C1 segment of cervical spinal cord (tissue), 14 donors: Measurements from ENCODE around the gene ADD2.

Source experiments
- DNase-seq, 14 donors: peaks; one replicate each; lab custom pipeline; 2025; lab: John Stamatoyannopoulos, UW

The ADD2 gene

DNA sequence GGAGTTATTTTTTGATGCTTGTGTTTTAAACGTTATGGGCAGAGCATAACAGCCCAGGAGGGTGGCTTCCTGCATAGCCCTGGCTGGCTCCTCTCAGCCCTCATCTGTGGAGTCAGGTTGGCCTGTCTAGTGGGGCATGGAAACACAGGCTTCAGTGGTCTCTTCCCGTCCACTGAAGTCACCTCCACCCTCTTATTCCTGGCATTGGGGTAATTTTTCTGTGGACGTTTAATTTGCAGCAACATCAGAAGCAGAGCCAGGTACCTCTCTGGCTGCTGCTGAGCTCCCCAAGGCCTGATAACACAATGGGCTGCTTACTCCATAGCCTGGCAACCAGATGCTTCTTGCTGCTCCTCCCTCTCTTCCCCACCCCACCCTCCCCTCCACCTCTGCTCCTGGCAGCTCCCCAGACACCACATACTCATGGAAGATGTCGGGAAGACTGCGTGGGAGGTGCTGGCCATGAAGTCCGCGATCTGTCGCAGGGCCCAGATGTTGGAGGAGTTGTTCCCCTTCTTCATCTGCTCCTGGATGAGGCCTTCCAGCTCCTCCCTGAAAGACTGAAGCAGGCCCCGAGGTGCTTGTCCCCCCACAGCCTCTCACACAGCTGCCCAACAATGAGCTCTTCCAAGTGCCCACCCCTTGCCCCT, 64.0 kb downstream of the ADD2 start:
- no peak for DNase-seq

- DNase-seq: no peak
These were observed 65.1 kb downstream of the ADD2 start for GRCh38 chr2:70702711-70703395.

- no peak for DNase-seq
These were observed 69.2 kb downstream of the ADD2 start for GRCh38 chr2:70698847-70699246.

DNA sequence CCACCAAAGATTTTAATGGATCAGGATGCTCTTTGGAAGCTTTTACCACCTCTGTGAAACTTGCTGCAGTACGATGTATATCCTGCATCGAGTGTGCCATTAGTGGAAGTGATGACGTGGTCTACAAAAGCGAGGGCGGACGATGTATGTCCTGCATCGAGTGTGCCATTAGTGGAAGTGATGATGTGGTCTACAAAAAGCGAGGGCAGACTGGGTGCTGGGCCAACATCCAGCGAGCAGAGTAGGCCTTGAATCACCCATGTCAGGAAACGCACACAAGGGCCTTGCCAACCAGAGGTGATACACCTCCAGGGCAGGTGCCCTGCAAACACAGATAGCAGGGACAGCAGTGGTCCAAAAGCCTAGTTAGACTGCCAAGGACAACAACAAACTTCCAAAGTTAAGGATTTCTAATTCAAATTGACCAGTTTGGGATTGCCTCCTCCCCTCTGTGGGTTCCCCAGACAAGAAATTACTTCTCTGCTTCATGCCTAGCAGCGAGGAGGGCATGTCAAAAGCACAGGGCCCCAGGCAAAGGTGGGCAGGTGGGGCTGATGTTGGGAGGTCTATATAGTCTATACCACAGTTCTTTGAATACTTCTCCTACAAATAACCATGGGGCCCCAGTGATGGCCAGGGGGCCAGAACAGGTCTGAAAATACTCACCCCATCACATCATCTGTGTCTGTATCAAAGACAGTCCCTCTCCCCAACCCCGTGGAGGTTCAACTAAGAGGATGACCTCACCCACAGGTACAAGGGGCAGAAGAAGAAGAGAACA, 70.2 kb downstream of the ADD2 start:
- no peak for DNase-seq

DNA sequence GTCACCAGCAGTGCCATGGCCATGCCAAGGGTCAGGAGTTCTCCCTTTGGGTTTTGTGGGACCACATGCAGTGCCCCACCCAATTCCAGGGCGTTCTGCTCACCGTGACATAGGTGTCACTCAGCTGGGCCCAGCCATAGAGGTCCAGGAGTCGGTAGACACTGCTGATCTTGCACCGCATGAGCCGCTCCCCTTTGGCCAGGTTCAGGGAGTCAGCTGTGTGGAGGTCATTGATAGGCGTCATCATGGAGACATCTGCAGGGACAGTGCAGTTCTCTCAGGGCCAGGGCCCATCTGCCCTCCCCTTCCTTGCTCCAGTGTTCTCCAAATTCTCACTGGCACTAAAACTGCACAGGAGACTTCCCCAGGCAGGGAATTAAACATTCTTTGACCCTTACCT, 71.9 kb downstream of the ADD2 start:
- no peak for DNase-seq

DNA sequence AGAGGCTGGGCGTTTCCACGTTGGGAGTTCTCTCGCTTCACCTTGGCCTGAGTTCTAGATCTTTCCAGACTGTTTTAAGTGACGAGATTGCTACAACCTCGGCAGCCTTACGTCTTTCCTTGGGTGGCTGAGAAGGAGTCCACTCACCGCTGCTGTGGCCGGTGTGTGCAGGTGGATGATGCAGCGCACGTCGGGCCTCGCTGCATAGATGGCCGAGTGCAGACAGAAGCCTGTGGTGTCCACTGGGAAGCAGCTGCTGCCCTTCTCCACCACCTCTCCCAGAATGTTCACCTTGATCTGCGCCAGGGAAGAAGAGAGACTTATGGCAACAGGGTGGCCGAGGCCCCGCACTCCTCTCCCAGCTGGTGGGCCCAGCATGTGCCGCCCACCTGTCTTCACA, 75.7 kb downstream of the ADD2 start:
- no peak for DNase-seq

DNA sequence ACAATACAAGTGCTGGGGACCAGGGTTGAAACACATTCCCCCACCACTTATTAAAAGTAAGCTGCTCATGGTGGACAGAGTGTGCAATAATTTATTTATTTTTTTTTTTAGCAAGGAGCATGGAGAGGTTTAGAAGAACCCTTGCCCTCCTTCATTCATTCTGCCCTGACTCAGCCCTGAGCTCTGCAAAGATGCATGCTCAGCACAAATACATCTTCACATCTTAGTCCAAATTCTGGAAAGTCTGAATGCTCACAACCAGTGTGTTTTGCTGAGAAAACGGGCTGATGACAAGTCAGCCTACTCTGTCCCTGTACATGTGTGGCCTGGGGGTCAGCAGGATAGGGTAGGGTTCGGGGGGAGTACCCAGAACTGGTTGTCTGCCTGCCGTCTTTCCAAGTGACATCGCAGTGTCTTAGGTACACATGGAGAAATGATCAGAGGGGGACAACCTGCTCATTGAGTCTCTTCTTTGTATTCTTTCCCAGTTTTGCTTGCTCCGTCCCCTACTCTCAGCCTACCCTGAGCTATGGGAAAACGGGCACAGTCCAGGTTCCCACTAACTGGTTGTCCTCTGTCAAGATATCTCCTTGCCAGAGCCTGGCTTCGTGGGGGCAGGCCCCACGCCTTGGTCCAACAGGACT, 76.4 kb downstream of the ADD2 start:
- no peak for DNase-seq

- DNase-seq: no peak
These were observed 77.2 kb downstream of the ADD2 start for GRCh38 chr2:70690846-70691245.

DNA sequence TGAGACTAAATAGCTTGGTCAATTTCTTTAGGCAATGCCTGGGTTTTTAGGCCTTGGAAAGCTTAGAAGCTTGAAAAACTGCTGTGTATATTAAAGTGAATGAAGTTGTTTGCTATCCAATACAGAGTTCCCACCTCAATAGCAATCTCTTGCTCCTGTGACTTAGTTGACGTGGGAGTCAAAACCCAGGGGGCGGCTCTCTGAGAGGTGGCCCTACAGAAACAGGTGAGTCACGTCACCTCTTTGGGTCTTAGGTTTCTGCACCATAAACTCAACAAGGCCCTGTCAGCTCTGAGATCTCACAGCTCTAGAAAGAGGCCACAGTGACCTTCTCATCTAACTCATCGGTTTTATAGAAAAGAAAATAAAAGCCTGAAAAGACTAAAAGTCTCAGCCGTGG, 79.6 kb downstream of the ADD2 start:
- no peak for DNase-seq

DNA sequence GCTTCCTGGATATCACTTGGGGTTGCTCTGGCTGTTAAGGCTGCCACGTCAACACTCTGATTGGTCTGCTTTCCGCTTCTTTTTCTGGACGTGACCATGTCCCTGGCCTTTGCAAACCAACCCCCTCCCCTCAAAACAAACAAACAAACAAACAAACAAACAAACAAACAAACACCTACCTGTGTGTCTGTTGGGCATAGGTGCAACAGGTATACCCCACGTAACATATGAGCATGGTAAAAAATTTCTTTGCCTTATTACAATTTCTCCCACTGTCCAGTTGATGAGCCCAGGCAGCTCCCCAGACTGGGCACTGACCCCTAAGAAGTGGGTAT, 80.6 kb downstream of the ADD2 start:
- DNase-seq: no peak

GRCh38 chr2:70686577-70687460, 81.2 kb downstream of the ADD2 start:
- peak in 2 of 14 donors; percentile 17 to 85 for DNase-seq

DNA sequence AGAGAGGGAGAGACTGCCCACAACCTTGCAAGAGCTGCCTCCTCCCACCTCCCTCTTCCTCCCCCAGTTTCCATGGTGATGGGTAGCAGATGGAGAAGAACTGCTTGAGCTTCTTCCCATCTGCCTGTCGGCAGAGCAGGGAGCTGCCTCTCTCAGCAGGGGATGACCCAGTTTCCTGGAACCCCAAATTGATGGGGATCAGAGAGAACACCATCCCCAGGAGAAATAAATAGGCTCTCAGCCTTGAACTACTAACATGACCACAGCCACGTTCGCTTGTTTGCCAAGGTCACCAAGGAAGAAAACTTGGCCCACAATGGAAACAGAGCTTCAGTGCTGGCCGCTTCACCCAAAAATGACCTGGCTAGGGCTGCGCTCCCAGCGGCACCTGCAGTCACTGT, 82.2 kb downstream of the ADD2 start:
- DNase-seq: peak in 8 of 14 donors; percentile 4 to 99 (median 21)

- peak in 1 of 14 donors; percentile 61 for DNase-seq
These were observed 83.0 kb downstream of the ADD2 start for GRCh38 chr2:70684846-70685622.

GRCh38 chr2:70683455-70683854, 84.5 kb downstream of the ADD2 start:
- DNase-seq: no peak

- no peak for DNase-seq
These were observed 87.3 kb downstream of the ADD2 start for GRCh38 chr2:70680735-70681134.

DNA sequence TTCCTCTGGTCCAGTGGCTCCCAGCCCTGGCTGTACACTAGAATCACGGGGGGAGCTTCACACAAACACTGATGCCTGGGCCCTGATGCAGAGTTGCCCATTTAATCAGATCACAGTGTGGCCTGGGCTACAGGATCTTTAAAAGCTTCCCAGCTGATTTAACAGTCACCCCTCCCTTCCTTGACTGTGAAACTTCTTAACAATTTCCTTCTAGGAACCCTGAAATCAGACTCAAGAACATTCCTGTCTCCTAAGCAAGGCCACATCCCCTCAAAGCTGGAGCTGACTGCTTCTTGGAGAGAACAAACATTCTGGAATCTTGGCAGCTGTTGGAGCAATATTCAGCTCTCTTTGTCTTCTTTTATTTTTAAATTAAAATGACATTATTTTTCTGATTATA, 88.7 kb downstream of the ADD2 start:
- DNase-seq: no peak

GRCh38 chr2:70678576-70679143, 89.3 kb downstream of the ADD2 start:
- DNase-seq: no peak

- DNase-seq: no peak
These were observed 91.5 kb downstream of the ADD2 start for GRCh38 chr2:70676301-70677035.

DNA sequence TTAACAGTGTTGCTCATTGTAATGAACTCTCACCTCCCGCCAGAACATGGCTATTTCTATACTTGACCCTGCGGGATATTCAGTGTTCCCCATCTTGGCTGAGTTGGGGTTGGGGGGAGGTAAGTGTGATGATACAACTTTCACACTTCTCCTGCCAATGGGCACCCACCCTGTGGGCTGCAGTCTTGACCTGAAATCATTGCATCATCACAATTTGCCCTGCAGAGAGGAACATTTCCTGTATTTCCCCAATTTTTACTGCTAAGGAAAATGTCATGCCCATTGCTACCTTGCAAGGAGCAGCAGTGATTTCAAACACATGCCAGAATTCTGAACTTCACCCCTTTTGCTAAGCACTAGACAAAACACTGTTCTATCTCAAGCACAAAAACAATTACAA, 92.1 kb downstream of the ADD2 start:
- no peak for DNase-seq
